ENCODE results near the gene RASD2.

Gene RASD2

DNA sequence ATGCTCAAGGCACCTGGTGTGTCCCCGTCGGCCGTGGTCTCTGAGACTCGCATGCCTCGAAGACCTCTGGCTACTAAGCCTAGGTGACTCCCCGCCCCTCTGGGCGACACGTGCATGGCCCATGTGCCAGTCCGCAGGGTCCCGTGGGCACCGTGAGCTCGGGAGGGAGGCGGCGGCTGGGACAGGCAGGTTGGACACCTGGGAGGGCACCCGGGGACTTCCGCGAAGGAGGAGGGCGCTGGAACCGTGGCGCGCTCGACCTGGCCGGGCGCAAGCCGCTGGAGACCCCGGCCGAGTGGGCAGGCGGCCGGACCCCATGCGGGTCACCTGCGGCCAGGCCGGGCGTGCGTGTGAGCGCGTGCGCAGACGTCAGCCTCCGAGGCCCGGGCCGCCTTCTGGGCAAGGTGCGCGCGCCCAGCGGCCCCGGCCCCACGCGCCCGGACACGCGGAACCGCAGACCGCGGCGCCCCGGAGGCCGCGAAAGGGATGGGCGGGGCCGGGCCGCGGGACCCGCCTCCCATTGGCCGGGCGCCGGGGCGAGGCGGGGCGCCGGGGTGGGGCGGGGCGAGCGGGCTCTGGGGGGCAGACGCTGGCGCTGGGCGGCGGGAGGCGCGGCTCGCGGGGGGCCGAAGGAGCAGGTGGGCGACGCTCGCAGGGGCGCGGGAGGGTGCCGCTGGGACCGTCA, 579 bp upstream of the RASD2 start:
- DNase-seq (ENCODE audit: low spot score) (peak; percentile 92), FAIRE-seq (no peak)

- DNase-seq (ENCODE audit: low spot score), result no peak
These were observed 670 bp downstream of the RASD2 start for GRCh38 chr22:35541254-35541748.

DNA sequence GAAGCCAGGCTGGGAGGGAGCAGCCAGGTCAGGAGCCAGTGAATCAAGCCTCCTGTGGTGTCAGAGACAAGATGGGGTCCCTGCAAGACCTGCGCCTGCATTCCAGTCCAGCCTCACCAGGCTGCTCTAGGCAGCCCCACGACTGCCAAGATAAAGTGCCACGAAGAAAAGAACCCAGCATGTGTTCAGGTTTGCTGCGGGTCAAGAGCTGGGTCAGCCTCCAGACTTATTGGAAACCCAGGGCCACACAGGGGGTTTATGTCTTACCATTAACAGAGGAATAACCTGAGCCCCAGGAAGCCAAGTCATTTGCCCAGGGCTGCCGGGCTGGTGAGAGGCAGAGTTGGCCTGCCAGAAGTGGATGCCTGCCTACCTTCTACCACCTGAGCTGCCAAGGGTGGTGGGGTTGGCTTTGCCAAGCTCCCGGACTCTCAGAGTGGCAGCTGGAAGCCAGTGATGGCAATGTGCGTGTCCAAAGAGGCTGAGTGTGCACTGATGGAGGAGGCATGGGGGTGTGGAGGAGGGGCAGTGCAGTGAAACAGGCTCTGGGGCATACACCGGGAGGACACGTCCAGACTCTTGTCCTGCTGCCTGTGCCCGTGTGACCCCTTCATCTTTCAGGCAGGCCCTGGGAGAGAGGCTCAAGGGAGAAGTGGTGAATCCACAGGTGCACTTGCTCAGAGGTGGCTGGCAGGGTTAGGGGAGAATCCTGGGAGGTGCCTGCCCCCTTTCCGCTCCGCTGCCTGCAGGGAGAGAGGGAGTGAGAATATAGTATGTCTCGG, 1.7 kb downstream of the RASD2 start:
- FAIRE-seq, result no peak
- no peak for DNase-seq (ENCODE audit: low spot score)

More at GRCh38 chr22:35541254-35541748, 670 bp downstream of the RASD2 start:
- no peak for FAIRE-seq

- FAIRE-seq (no peak), DNase-seq (ENCODE audit: low spot score) (no peak)
These were observed 2.4 kb downstream of the RASD2 start for GRCh38 chr22:35542939-35543516.

DNA sequence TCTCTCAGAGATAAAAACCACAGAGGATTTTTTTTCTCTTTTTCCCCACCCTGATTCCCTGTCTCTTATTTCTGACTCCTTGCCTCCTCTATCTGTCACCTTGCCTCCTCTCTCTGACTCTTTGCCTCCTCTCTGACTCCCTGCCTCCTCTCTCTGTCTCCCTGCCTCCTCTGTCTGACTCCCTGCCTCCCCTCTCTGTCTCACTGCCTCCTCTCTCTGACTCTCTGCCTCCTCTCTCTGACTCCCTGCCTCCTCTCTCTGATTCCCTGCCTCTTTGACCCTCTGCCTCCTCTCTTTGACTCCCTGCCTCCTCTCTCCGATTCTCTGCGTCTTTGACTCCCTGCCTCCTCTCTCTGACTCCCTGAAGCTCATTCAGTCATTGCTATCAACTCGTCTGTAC, 3.1 kb downstream of the RASD2 start:
- DNase-seq (ENCODE audit: low spot score) (no peak), FAIRE-seq (no peak)

- FAIRE-seq (no peak), DNase-seq (ENCODE audit: low spot score) (no peak)
These were observed 3.6 kb downstream of the RASD2 start for GRCh38 chr22:35544189-35544588.

DNA sequence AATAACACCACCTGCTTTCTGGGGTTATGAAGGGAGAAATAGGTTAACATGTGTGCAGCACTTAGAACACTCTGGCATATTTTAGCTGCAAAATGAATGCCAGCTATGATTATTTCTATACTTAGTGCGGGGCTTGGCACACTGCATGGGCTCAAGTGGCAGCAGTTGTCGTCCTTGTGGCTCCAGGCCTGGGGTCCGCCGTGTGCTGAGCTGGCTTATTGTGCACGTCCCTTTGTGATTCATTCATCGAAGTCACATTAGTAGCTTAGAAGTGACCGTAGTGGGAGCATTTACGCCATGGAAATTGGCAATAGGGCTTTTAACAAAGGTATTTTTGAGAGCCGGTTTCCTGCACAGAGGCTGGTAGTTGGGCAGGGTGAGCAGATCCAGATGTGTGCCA, 4.2 kb downstream of the RASD2 start:
- DNase-seq (ENCODE audit: low spot score) (no peak), FAIRE-seq (no peak)

DNA sequence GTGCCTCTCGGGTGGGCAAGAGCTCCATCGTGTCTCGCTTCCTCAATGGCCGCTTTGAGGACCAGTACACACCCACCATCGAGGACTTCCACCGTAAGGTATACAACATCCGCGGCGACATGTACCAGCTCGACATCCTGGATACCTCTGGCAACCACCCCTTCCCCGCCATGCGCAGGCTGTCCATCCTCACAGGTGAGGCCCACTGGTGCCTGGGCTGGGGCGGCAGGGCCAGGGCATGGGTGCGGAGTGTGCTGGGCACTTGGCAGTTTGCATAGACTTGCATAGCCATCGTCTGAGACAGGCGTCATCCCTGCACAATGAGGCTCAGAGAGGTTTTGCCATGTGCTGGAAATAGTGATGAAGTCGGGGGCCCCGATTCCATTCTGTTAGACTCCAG, 6.3 kb downstream of the RASD2 start:
- FAIRE-seq (peak; percentile 89), DNase-seq (ENCODE audit: low spot score) (no peak)

DNA sequence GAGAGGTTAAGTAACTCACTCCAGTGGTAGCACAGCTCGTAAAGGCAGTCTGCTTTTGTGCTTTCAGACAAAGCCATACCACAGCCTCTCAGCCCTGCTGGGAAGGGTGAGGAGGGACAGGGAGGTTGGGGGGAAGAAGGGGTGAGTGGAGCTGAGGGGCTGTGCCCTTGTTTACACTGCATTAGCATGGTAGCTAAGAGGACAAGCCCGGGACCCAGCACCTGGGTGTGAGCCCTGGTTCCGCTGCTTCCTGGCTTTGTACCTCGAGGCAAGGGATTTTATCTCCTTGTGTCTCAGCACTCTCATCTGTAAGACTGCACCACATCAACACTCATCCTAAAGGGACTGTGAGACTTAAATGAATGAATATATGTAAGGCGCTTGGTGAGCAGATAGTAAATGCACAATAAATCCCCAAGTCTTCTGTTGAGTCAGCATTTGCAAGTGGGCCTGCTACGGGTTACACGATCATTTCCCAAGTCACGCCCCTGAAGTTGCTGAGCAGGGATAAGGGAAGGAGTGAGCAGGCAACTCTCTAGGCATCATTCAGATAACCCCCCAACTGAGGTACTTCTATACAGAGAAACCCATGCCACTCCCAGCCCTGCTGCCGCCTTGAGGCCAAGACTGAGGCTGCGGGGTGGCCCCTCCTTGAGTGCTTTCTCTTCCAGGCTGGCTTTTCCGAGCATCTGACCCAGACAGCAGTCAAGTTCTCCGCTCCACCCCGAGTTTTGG, 7.5 kb downstream of the RASD2 start:
- DNase-seq (ENCODE audit: low spot score), result no peak

GRCh38 chr22:35548722-35549112, 8.1 kb downstream of the RASD2 start:
- DNase-seq (ENCODE audit: low spot score), result no peak
- no peak for FAIRE-seq

More for the DNA sequence above, 7.5 kb downstream of the RASD2 start:
- no peak for FAIRE-seq

DNA sequence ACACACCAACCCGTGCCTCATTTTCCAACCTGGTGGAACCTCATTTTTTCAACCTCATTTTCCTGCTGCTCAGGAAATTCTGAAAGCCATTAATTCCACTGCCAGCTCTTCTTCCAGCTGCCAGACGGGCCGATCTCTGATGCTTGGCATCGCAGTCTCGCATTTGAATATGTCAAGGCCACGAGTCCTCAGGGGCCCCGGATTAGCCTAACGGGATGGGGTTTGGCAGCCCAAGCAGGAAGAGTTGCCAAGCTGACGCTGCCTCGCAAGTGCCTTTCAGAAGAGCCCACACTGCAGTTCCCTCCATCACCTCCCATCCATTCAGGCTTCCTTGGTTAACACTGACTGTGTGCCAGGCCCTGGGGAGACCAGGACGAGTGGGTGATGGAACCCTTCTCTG, 8.7 kb downstream of the RASD2 start:
- DNase-seq (ENCODE audit: low spot score) (no peak), FAIRE-seq (no peak)

GRCh38 chr22:35551549-35552177, 11.0 kb downstream of the RASD2 start:
- FAIRE-seq, result peak; percentile 17
- no peak for DNase-seq (ENCODE audit: low spot score)

- FAIRE-seq (peak; percentile 62), DNase-seq (ENCODE audit: low spot score) (peak; percentile 80)
These were observed 11.7 kb downstream of the RASD2 start for GRCh38 chr22:35552196-35552842.

DNA sequence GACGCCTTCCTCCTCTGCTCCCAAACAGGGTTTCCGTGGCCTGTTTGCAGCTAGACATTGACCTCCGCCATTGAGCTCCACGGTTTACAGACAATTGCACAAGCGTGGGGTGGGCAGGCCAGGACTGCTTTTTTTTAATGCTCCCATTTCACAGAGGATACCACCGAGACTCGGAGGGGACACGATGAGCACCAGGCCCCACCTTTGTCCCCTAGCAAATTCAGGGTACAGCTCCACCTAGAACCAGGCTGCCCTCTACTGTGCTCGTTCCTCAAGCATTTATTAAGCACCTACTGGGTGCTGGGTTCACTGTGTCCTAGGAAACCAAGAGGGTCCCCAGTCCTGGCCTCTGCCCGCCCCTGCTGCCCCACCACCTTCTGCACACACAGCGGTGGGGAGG, 12.2 kb downstream of the RASD2 start:
- DNase-seq (ENCODE audit: low spot score) (no peak), FAIRE-seq (no peak)

- peak; percentile 74 for FAIRE-seq
- DNase-seq (ENCODE audit: low spot score), result no peak
These were observed 12.7 kb downstream of the RASD2 start for GRCh38 chr22:35553341-35553740.

DNA sequence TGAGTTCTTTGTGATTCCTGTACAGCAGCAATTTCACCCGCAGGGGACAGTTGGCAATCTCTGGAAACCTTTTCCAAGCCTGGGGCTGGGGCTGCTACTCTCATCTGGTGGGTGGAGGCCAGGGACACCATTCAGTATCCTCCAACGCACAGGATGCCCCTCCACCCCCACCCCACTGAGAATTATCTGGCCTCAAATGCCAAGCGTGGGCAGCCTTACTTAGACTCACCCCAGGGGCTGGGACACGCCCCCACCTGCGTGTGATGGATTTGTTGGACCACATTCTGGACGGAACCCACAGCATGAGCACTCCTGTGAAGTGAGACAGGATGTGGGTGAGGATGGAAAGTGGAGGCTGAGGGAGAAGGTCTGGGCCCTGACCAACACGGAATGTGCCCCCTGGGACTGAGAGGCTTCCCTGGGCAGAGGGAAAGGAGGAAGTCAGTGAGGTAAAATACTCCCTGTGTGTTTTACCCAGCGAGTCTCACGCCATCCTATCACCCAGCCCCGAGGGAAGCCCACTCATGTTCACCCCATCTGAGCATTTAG, 13.7 kb downstream of the RASD2 start:
- DNase-seq (ENCODE audit: low spot score) (peak; percentile 42), FAIRE-seq (peak; percentile 55)

DNA sequence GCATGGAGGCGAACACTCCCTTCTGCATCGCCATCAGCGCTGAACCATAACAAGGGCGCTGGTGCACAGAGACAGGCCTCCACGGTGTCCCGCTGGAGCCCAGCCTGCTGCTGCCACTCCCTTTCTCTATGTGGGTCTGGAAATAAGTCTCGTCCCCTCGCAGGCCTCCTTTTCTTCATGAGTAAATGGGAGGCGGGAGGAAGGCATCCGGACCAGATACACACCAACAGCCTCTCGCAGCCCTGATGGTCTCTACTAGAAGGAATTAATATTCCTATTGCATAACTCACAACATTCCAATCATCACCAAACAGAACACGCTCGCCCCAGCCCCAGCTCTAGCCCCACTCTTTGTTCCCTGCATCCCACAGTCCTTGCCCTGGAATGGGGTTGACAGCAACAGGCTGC, 14.9 kb downstream of the RASD2 start:
- DNase-seq (ENCODE audit: low spot score), result peak; percentile 38
- no peak for FAIRE-seq

DNA sequence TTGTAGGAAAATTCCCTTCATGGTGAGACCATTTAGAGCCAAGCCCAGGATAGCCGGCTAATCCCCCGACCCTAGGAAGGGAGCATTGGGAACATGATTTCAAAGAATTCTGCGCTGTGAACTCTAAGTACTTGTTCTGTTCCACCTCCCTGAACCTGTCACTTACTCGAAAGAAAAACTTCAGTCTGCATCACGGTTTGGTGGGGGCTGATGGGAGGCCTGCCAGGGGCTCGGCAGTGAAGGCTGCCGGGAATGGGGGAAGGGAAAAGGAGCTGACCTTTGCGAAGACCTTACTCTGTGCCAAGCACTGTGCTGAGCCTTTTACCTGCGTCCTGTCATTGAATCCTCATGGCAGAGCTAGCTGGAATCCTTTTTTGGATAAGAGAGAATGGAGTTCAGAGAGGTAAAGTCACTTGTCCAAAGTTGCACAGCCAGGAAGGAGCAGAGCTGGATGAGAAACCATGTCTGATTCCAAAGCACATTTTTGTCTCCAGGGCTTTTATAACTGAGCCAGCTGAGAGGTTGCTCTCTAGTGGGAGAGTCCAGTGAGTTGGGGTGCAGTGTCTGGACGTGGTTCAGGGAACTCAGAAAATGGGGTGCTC, 15.4 kb downstream of the RASD2 start:
- FAIRE-seq (no peak), DNase-seq (ENCODE audit: low spot score) (no peak)

DNA sequence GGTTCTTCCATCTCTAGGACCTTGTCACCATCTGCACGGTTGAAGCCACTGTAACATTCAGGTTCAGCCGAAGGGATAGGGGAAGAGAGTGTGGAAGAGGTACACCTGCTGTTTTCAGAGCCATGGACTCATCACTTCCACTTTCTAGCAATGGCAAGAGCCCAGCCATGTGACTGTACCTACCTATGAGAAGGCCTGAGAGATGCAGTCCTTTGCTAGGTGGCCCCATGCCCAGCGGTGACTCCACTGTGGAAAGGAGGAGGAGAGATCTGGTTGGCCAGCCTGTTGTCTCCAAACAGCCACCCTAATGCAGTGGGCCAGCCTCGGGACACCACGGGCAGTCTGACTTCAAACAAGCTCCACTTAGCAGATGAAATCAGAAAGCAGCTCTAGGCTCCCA, 16.0 kb downstream of the RASD2 start:
- FAIRE-seq (peak; percentile 58), DNase-seq (ENCODE audit: low spot score) (no peak)

- FAIRE-seq (no peak), DNase-seq (ENCODE audit: low spot score) (no peak)
These were observed 17.4 kb downstream of the RASD2 start for GRCh38 chr22:35558031-35558430.

Measured in urothelium cell line (cell line).